WTC11 (cell line): Measurements from ENCODE around the gene GZMM. TPM values are rescaled to one million over a fixed set of nuclear protein-coding genes. Genes with fewer than 3 reads are reported as not detected.

Experiments used
- ATAC-seq: fragments of 200-7000 bp; cut with Tn5 transposase; 2 replicates; pipeline ENCODE4 v1.10.0; 2021; ENCODE audit warnings: mild to moderate bottlenecking, moderate library complexity
- CTCF ChIA-PET: fragments of 300-600 bp; sonication (Branson Sonifier 250); formaldehyde crosslinking; loops from one replicate; lab custom pipeline; 2021; ENCODE audit warnings: antibody characterized with exemption; lab: Charles Lee
- POLR2A ChIA-PET: fragments of 350-600 bp; sonication (Branson Sonifier 250); formaldehyde crosslinking; loops from one replicate; lab custom pipeline; 2021; ENCODE audit warnings: antibody characterized with exemption; lab: Charles Lee
- DNase-seq: peaks from one replicate; pipeline ENCODE4 v3.0.0; 2021; ENCODE audit warnings: low spot score
- H3K27ac Mint-ChIP-seq: 2 replicates; pipeline ENCODE4 v1.8.0; 2021; ENCODE audit warnings: mixed read lengths
- H3K27me3 Mint-ChIP-seq: 2 replicates; pipeline ENCODE4 v1.8.0; 2021; ENCODE audit warnings: low read depth, mild to moderate bottlenecking, moderate library complexity, mixed read lengths
- H3K36me3 Mint-ChIP-seq: 2 replicates; pipeline ENCODE4 v1.8.0; 2021; ENCODE audit warnings: mixed read lengths
- H3K4me1 Mint-ChIP-seq: 2 replicates; pipeline ENCODE4 v1.8.0; 2022; ENCODE audit warnings: mixed read lengths
- H3K4me3 Mint-ChIP-seq: 2 replicates; pipeline ENCODE4 v1.8.0; 2021; ENCODE audit warnings: mild to moderate bottlenecking, moderate library complexity, mixed read lengths
- H3K9me3 Mint-ChIP-seq: 2 replicates; pipeline ENCODE4 v1.8.0; 2021; ENCODE audit warnings: mixed read lengths
- AFF4 ChIP-seq: sonication (generic); formaldehyde crosslinking; IDR thresholded peaks from 2 replicates; pipeline ENCODE4 v1.8.1; 2023; ENCODE audit warnings: mild to moderate bottlenecking, missing genetic modification reagents, borderline replicate concordance
- E2F4 ChIP-seq: sonication (generic); formaldehyde crosslinking; IDR thresholded peaks from 2 replicates; pipeline ENCODE4 v1.8.1; 2022; ENCODE audit warnings: low read depth, mild to moderate bottlenecking, moderate library complexity, missing genetic modification reagents, borderline replicate concordance
- ELF4 ChIP-seq: sonication (generic); formaldehyde crosslinking; IDR thresholded peaks from 2 replicates; pipeline ENCODE4 v1.8.1; 2022; ENCODE audit warnings: low read depth, mild to moderate bottlenecking, moderate library complexity, missing genetic modification reagents
- FOXJ3 ChIP-seq: sonication (generic); formaldehyde crosslinking; IDR thresholded peaks from 2 replicates; pipeline ENCODE4 v1.9.0; 2021; ENCODE audit warnings: missing genetic modification reagents, mild to moderate bottlenecking, borderline replicate concordance
- GRHL2 ChIP-seq: fragments of 250-450 bp; sonication (Bioruptor Pico); IDR thresholded peaks from 2 replicates; pipeline ENCODE4 v1.8.0; 2022; ENCODE audit warnings: mild to moderate bottlenecking, moderate library complexity; ENCODE audit not compliant: insufficient replicate concordance, severe bottlenecking
- PREB ChIP-seq: sonication (generic); formaldehyde crosslinking; IDR thresholded peaks from 2 replicates; pipeline ENCODE4 v1.8.1; 2022; ENCODE audit warnings: mild to moderate bottlenecking, missing genetic modification reagents, moderate library complexity, borderline replicate concordance
- SMAD4 ChIP-seq: sonication (generic); formaldehyde crosslinking; IDR thresholded peaks from 2 replicates; pipeline ENCODE4 v1.8.0; 2022; ENCODE audit warnings: mild to moderate bottlenecking, missing genetic modification reagents
- SOX15 ChIP-seq: fragments of 250-450 bp; sonication (Bioruptor Pico); IDR thresholded peaks from 2 replicates; pipeline ENCODE4 v1.9.0; 2021; ENCODE audit warnings: mild to moderate bottlenecking
- TEAD4 ChIP-seq: sonication (generic); formaldehyde crosslinking; IDR thresholded peaks from 2 replicates; pipeline ENCODE4 v1.8.0; 2022; ENCODE audit warnings: mild to moderate bottlenecking, missing genetic modification reagents
- ZNF317 ChIP-seq: sonication (generic); formaldehyde crosslinking; IDR thresholded peaks from 2 replicates; pipeline ENCODE4 v1.8.1; 2023; ENCODE audit warnings: low read depth, mild to moderate bottlenecking, moderate library complexity, missing genetic modification reagents, borderline replicate concordance
- ZNF512 ChIP-seq: sonication (generic); formaldehyde crosslinking; IDR thresholded peaks from 2 replicates; pipeline ENCODE4 v1.8.1; 2022; ENCODE audit warnings: missing genetic modification reagents, borderline replicate concordance
- ZNF671 ChIP-seq: fragments of 250-450 bp; sonication (Bioruptor Pico); IDR thresholded peaks from 2 replicates; pipeline ENCODE4 v1.8.0; 2021; ENCODE audit warnings: mild to moderate bottlenecking
- total RNA-seq: library from RNA; stranded (reverse); gene quantifications from 3 replicates; pipeline ENCODE4 v1.2.3, GENCODE V29; 2021
- TF ChIP-seq, protein P1 (sequence below): sonication (generic); formaldehyde crosslinking; IDR thresholded peaks from 2 replicates; pipeline ENCODE4 v1.8.0; 2022; ENCODE audit warnings: mild to moderate bottlenecking, missing genetic modification reagents
- TF ChIP-seq, protein P2 (sequence below): sonication (generic); formaldehyde crosslinking; IDR thresholded peaks from 2 replicates; pipeline ENCODE4 v1.8.1; 2023; ENCODE audit warnings: mild to moderate bottlenecking, missing genetic modification reagents, moderate library complexity
- TF ChIP-seq, protein P3 (sequence below): sonication (generic); formaldehyde crosslinking; IDR thresholded peaks from 2 replicates; pipeline ENCODE4 v1.8.0; 2023; ENCODE audit warnings: mild to moderate bottlenecking, missing genetic modification reagents
- TF ChIP-seq, protein P4 (sequence below): sonication (generic); formaldehyde crosslinking; IDR thresholded peaks from 2 replicates; pipeline ENCODE4 v1.8.0; 2023; ENCODE audit warnings: missing genetic modification reagents

GZMM gene
- total RNA-seq, 1 experiment from 2014 or later, result 0.68 TPM

DNA sequence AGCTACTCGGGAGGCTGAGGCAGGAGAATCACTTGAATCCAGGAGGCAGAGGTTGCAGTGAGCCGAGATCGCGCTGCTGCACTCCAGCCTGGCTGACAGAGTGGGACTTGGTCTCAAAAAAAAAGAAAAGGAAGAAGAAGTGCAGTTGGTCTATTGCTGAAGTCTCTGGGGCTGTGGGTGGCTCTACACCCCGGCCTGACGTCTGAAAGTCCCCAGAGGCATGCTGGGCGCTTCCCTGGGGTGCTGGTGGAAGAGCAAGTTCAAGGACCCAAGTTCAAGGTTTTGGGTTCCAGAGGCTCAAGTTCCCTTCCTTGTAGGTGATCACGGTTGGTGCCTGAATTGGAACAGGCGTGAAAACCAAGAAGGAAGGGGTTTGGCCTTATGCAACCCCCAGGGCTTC lies 49.7 kb downstream of the GZMM start (continued):
- no peak for TF ChIP-seq ZNF512 (CRISPR knock-in tag)

DNA sequence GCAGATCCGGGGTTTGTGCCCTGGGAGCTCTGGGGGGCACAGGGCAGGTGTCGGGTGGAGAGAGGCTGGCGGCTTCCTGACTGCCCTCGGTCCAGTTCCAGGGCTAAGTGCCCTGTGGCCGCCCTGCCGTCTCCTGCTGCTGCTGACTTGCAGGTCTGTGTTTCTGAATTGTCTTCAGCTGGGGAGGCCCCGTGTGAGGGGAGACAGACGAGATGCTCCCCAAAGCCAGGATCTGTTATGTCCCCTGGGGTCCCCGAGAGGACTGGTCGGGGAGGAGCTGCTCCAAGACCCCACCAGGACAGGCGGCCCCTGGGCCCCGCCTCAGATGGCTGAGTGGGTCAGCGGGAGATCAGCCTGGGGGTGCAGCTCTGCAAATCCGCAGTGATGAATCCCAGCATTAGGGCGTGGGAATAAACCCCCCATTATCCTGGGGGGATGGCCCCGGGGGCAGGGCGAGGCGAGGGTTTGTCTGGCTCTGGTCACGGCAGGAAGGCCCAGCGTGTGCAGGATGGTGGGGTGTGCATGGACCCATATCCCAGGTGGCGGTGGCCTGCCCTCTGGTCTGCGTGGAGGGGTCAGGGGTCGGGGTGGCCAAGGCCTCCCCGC lies 50.5 kb downstream of the GZMM start:
- H3K27me3 Mint-ChIP-seq, result peaks cover 28% of the 10 kb centered on the region
- H3K36me3 Mint-ChIP-seq, result no peaks in the 10 kb centered on the region
- ChIA-PET POLR2A (no interaction called here), CTCF (no interaction called here)
- DNase-seq (no peak), ATAC-seq (no peak)
- H3K27ac Mint-ChIP-seq, result no peak overlapping the region
- no peaks in the 10 kb centered on the region for H3K9me3 Mint-ChIP-seq
- H3K4me1 Mint-ChIP-seq, result no peaks in the 10 kb centered on the region
- TF ChIP-seq GRHL2 (CRISPR knock-in tag), result no peak
- TF ChIP-seq ZNF317 (CRISPR knock-in tag), result no peak
- TF ChIP-seq, protein P1, sequence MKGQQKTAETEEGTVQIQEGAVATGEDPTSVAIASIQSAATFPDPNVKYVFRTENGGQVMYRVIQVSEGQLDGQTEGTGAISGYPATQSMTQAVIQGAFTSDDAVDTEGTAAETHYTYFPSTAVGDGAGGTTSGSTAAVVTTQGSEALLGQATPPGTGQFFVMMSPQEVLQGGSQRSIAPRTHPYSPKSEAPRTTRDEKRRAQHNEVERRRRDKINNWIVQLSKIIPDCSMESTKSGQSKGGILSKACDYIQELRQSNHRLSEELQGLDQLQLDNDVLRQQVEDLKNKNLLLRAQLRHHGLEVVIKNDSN, result no peak
- no peak for TF ChIP-seq ELF4 (CRISPR knock-in tag)
- TF ChIP-seq SMAD4 (CRISPR knock-in tag), result no peak
- TF ChIP-seq, protein P2, sequence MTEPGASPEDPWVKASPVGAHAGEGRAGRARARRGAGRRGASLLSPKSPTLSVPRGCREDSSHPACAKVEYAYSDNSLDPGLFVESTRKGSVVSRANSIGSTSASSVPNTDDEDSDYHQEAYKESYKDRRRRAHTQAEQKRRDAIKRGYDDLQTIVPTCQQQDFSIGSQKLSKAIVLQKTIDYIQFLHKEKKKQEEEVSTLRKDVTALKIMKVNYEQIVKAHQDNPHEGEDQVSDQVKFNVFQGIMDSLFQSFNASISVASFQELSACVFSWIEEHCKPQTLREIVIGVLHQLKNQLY (CRISPR knock-in tag), result no peak
- H3K4me3 Mint-ChIP-seq, result no peak overlapping the region

DNA sequence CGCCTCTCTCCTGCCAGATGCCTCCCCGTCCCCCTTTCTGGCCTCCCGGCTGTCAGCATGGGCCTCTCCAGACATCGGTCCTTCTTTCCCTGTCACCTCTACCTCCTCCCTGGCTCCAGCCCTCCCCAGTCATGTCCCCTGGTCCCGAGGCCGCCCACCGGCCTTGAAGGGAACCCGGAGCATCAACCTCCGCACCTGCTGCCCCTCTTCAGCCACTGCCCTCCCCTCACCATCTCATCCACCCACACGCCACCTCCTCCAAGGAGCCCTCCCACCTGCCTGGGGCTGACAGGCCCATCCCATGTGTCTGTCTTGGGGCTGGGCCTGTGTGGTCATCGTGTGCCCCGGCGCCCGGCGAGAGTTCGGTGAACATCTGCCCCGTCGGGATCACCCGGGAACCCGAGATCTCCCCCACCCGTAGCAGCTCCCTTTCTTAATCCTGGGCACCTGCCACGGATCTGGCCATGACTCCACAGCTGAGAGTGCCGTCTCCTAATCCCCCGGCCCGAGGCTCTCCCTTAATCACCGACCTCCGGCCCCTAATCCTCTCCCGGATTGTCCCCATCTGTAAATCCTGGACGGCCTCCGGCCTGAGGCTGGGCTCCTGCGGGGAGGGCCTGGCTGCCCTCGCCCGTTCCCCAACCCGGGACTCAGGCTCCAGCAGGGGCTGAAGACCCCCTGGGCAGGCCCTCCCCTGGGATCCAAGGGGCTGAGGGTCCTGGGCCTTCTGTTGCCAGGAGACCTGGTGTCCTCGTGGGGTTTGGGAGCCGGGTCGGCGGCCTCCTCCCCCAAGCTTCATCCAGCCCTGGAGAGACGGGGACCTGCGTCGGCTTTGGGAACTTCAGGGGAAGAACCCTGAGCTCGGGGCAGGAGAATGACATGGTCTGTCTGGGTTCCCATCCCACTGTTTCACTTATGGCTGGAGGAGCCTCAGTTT lies 51.7 kb downstream of the GZMM start:
- CTCF ChIA-PET, result interaction anchor here (0.5 kb wide), 1 partner anchor 89 kb away, joined by 6 read pairs; no protein-coding TSS in a partner anchor
- POLR2A ChIA-PET, result no interaction called here
- no peak overlapping the region for H3K4me3 Mint-ChIP-seq
- TF ChIP-seq PREB (CRISPR knock-in tag) (no peak), ZNF317 (CRISPR knock-in tag) (no peak), TEAD4 (CRISPR knock-in tag) (no peak), E2F4 (no peak), SOX15 (CRISPR knock-in tag) (no peak), AFF4 (CRISPR knock-in tag) (no peak), ZNF671 (CRISPR knock-in tag) (no peak), SMAD4 (CRISPR knock-in tag) (no peak), FOXJ3 (CRISPR knock-in tag) (no peak), ELF4 (CRISPR knock-in tag) (no peak)
- TF ChIP-seq, protein P3, sequence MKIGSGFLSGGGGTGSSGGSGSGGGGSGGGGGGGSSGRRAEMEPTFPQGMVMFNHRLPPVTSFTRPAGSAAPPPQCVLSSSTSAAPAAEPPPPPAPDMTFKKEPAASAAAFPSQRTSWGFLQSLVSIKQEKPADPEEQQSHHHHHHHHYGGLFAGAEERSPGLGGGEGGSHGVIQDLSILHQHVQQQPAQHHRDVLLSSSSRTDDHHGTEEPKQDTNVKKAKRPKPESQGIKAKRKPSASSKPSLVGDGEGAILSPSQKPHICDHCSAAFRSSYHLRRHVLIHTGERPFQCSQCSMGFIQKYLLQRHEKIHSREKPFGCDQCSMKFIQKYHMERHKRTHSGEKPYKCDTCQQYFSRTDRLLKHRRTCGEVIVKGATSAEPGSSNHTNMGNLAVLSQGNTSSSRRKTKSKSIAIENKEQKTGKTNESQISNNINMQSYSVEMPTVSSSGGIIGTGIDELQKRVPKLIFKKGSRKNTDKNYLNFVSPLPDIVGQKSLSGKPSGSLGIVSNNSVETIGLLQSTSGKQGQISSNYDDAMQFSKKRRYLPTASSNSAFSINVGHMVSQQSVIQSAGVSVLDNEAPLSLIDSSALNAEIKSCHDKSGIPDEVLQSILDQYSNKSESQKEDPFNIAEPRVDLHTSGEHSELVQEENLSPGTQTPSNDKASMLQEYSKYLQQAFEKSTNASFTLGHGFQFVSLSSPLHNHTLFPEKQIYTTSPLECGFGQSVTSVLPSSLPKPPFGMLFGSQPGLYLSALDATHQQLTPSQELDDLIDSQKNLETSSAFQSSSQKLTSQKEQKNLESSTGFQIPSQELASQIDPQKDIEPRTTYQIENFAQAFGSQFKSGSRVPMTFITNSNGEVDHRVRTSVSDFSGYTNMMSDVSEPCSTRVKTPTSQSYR (CRISPR knock-in tag), result no peak
- TF ChIP-seq, protein P4, sequence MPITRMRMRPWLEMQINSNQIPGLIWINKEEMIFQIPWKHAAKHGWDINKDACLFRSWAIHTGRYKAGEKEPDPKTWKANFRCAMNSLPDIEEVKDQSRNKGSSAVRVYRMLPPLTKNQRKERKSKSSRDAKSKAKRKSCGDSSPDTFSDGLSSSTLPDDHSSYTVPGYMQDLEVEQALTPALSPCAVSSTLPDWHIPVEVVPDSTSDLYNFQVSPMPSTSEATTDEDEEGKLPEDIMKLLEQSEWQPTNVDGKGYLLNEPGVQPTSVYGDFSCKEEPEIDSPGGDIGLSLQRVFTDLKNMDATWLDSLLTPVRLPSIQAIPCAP (CRISPR knock-in tag), result no peak

More for the DNA sequence above, 51.7 kb downstream of the GZMM start:
- no peak for ATAC-seq
- DNase-seq, result no peak
- no peaks in the 10 kb centered on the region; the same call in 1 of the 2 replicates for H3K36me3 Mint-ChIP-seq
- no peak overlapping the region for H3K27ac Mint-ChIP-seq
- H3K9me3 Mint-ChIP-seq, result peaks cover under 1% of the 10 kb centered on the region; the same call in 1 of the 2 replicates
- H3K4me1 Mint-ChIP-seq, result no peaks in the 10 kb centered on the region
- peaks cover 26% of the 10 kb centered on the region for H3K27me3 Mint-ChIP-seq
